DND-41 (cell line): ENCODE data around the gene GTF2IRD1.

Experiments used
- CTCF ChIP-seq: IDR thresholded peaks from 2 replicates; pipeline ENCODE4 v1.5.1; 2012; ENCODE audit warnings: borderline replicate concordance, low read length, moderate library complexity, mild to moderate bottlenecking; ENCODE audit not compliant: poor library complexity, severe bottlenecking; ENCODE audit errors: extremely low read depth
- EZH2 ChIP-seq: IDR thresholded peaks from 3 replicates; pipeline ENCODE4 v1.6.1; 2012; ENCODE audit warnings: borderline replicate concordance, low read depth, mild to moderate bottlenecking, moderate library complexity, low read length, inconsistent platforms; ENCODE audit not compliant: severe bottlenecking

GRCh38 chr7:74452748-74453321, 871 bp upstream of the GTF2IRD1 start:
- TF ChIP-seq EZH2 (no peak), CTCF (no peak)
